K562 (cell line): ENCODE data around the gene ZSCAN25. TPM values are rescaled to one million over a fixed set of nuclear protein-coding genes. Genes with fewer than 3 reads are reported as not detected.

ENCODE experiments used
- CREB1 ChIP-seq, 2 experiments: sonication (generic) in 1 of 2; formaldehyde crosslinking in 1 of 2; IDR thresholded peaks; 2 replicates each; pipeline versions ENCODE4 v1.6.1 to v1.8.0; 2012 to 2022; ENCODE audit warnings: inconsistent platforms in 1 of 2, mild to moderate bottlenecking in 1 of 2, missing genetic modification reagents in 1 of 2, moderate library complexity in 1 of 2
- CTBP1 ChIP-seq: fragments of 450-650 bp; IDR thresholded peaks from 2 replicates; pipeline ENCODE4 v1.6.1; 2016; ENCODE audit warnings: borderline replicate concordance
- DNMT1 ChIP-seq: fragments of 450-650 bp; IDR thresholded peaks from 2 replicates; pipeline ENCODE4 v1.6.1; 2016; ENCODE audit warnings: antibody characterized with exemption, mild to moderate bottlenecking
- ETV1 ChIP-seq: fragments of 450-650 bp; conservative IDR thresholded peaks from 2 replicates; pipeline ENCODE4 v1.6.1; 2016; ENCODE audit warnings: missing genetic modification characterization, control low read depth, low read depth, missing compliant biosample characterization
- FOSL1 ChIP-seq: fragments of 200-800 bp; sonication (Bioruptor generic); conservative IDR thresholded peaks from 2 replicates; pipeline ENCODE4 v1.6.1; 2016; ENCODE audit warnings: missing genetic modification characterization, missing compliant biosample characterization
- GTF2E2 ChIP-seq: fragments of 200-800 bp; sonication (Bioruptor generic); IDR thresholded peaks from 2 replicates; pipeline ENCODE4 v1.6.1; 2016; ENCODE audit warnings: missing genetic modification characterization, missing compliant biosample characterization
- HIVEP1 ChIP-seq: fragments of 250-450 bp; sonication (Bioruptor Pico); IDR thresholded peaks from 2 replicates; pipeline ENCODE4 v1.4.0; 2020; ENCODE audit warnings: mild to moderate bottlenecking
- MAFG ChIP-seq: fragments of 450-650 bp; conservative IDR thresholded peaks from 2 replicates; pipeline ENCODE4 v1.6.1; 2016; ENCODE audit warnings: missing genetic modification characterization, missing compliant biosample characterization
- MCM2 ChIP-seq: fragments of 450-650 bp; IDR thresholded peaks from 2 replicates; pipeline ENCODE4 v1.6.1; 2017; ENCODE audit warnings: low read depth, mild to moderate bottlenecking
- MXD1 ChIP-seq: fragments of 250-450 bp; sonication (Bioruptor Pico); IDR thresholded peaks from 2 replicates; pipeline ENCODE4 v1.8.0; 2021; ENCODE audit warnings: borderline replicate concordance, mild to moderate bottlenecking, moderate library complexity; ENCODE audit not compliant: poor library complexity, severe bottlenecking
- NFIC ChIP-seq: fragments of 450-650 bp; IDR thresholded peaks from 2 replicates; pipeline ENCODE4 v1.6.1; 2017; ENCODE audit warnings: mild to moderate bottlenecking, inconsistent platforms
- RBFOX2 ChIP-seq: fragments of 200-400 bp; formaldehyde crosslinking; IDR thresholded peaks from 2 replicates; pipeline ENCODE4 v1.6.1; 2017; ENCODE audit warnings: low read depth, mild to moderate bottlenecking, low read length, moderate library complexity
- RNF2 ChIP-seq: sonication (generic); IDR thresholded peaks from 2 replicates; pipeline ENCODE4 v1.6.1; 2016
- TAF15 ChIP-seq: fragments of 200-400 bp; formaldehyde crosslinking; IDR thresholded peaks from 2 replicates; pipeline ENCODE4 v1.6.1; 2017; ENCODE audit warnings: mild to moderate bottlenecking, low read depth, low read length, moderate library complexity
- TAF7 ChIP-seq: fragments of 450-650 bp; IDR thresholded peaks from 2 replicates; pipeline ENCODE4 v1.6.1; 2016; ENCODE audit warnings: missing genetic modification characterization, missing compliant biosample characterization
- ZBED1 ChIP-seq: IDR thresholded peaks from 2 replicates; pipeline ENCODE4 v1.6.1; 2014
- ZBTB33 ChIP-seq: sonication (generic); formaldehyde crosslinking; IDR thresholded peaks from 2 replicates; pipeline ENCODE4 v1.8.1; 2023; ENCODE audit warnings: mild to moderate bottlenecking, missing genetic modification reagents
- ZNF778 ChIP-seq: fragments of 450-650 bp; formaldehyde crosslinking; IDR thresholded peaks from 2 replicates; pipeline ENCODE4 v1.4.0; 2020; ENCODE audit warnings: mild to moderate bottlenecking, moderate library complexity
- polyA plus RNA-seq, 8 experiments: library from polyadenylated mRNA; depleted of rRNA in 4 of 8; stranded (reverse) in 5 of 8; unstranded in 3 of 8; fragments of >200 nt; fragmentation: Nextera tagmentation in 2 of 8; fragmentation: Illumina TruSeq in 1 of 8; extraction: Ambion mirVana in 2 of 8; extraction: Trizol in 1 of 8; gene quantifications; 2 replicates each; pipeline versions ENCODE4 v1.2.1 to v1.2.3, GENCODE V29; 2011 to 2014; ENCODE audit warnings: inconsistent platforms in 1 of 8, missing spikeins in 1 of 8
- total RNA-seq, 7 experiments: library from RNA; depleted of rRNA in 6 of 7; stranded (reverse); fragments of >200 nt in 6 of 7; fragmentation: Illumina TruSeq in 2 of 7; extraction: Trizol in 2 of 7; gene quantifications; 2 replicates each; pipeline versions ENCODE4 v1.2.1 to v1.2.3, GENCODE V29; 2011 to 2021; ENCODE audit warnings: low replicate concordance in 1 of 7
- TF ChIP-seq, protein P1 (sequence below): fragments of 250-450 bp; sonication (Bioruptor Pico); IDR thresholded peaks from 2 replicates; pipeline ENCODE4 v1.4.0; 2020; ENCODE audit warnings: mild to moderate bottlenecking, moderate library complexity, borderline replicate concordance
- TF ChIP-seq, protein P2 (sequence below): sonication (generic); formaldehyde crosslinking; IDR thresholded peaks from 2 replicates; pipeline ENCODE4 v1.8.1; 2023; ENCODE audit warnings: mild to moderate bottlenecking, missing genetic modification reagents

Gene ZSCAN25
- total and polyA plus RNA-seq, 9 of the 15 experiments (the other 6 are each of a cell fraction or from before 2014, with no cell fraction given), result 0.94 to 18.4 (median 12.8) TPM

DNA sequence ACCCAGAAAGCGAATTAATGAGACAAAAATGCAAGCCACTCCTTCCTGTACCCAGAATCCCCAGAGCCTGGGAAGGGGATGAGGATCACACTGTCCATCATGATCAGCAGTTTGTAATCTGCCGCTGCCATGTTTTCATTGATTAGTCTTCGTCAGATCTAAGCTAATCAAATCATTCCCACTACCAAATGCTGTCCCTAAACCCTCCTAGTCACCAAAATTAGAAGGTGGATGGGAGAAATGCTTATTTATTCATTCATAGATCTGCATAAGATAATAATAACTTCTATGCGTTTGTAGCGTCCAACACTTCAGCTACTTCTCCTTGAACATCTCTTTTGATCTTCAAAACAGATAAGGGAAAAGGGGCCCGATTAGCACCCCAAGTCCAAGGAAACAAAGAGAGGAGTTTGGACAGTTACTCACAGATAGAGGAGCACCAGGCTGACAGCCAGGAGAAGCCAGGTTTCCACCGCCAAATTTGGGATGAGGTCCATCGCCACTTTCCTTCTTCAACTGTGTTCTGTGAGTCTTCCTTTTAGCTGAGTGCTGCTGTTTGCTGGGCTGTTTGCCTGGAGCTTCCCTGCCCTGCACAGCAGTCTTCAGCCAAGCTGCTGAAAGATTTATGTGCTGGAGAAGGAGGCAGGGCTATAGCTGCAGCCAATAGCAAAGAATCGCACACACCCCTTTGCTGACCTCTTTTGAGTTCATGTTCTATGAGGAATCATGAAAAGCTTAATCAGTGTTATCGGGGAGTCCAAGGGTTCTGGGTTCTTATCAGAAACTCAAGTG is 62.9 kb downstream of the ZSCAN25 start, which contains the start of gene CYP3A5 (continued):
- TF ChIP-seq ZBED1, result peak; percentile 85; the same call in 1 of the 2 replicates
- no peak for TF ChIP-seq DNMT1
- no peak for TF ChIP-seq MXD1 (CRISPR knock-in tag)
- TF ChIP-seq TAF15, result no peak
- peak; percentile 94 for TF ChIP-seq GTF2E2 (tag)
- TF ChIP-seq RBFOX2, result peak; percentile 63
- TF ChIP-seq ZNF778 (CRISPR knock-in tag), result no peak
- TF ChIP-seq CREB1 (IDR thresholded peaks at IDR 0.05), result no peak
- TF ChIP-seq CREB1 (CRISPR knock-in tag; IDR thresholded peaks at IDR 0.05), result no peak
- TF ChIP-seq, protein P1, sequence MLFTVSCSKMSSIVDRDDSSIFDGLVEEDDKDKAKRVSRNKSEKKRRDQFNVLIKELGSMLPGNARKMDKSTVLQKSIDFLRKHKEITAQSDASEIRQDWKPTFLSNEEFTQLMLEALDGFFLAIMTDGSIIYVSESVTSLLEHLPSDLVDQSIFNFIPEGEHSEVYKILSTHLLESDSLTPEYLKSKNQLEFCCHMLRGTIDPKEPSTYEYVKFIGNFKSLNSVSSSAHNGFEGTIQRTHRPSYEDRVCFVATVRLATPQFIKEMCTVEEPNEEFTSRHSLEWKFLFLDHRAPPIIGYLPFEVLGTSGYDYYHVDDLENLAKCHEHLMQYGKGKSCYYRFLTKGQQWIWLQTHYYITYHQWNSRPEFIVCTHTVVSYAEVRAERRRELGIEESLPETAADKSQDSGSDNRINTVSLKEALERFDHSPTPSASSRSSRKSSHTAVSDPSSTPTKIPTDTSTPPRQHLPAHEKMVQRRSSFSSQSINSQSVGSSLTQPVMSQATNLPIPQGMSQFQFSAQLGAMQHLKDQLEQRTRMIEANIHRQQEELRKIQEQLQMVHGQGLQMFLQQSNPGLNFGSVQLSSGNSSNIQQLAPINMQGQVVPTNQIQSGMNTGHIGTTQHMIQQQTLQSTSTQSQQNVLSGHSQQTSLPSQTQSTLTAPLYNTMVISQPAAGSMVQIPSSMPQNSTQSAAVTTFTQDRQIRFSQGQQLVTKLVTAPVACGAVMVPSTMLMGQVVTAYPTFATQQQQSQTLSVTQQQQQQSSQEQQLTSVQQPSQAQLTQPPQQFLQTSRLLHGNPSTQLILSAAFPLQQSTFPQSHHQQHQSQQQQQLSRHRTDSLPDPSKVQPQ (CRISPR knock-in tag), result no peak
- TF ChIP-seq FOSL1 (tag), result peak; percentile 85
- TF ChIP-seq ZBTB33 (CRISPR knock-in tag), result no peak
- TF ChIP-seq CTBP1, result peak; percentile 65; the same call in 1 of the 2 replicates
- no peak for TF ChIP-seq ETV1
- 0 out of 2 replicates have a peak, but pooled peaks have one; percentile 30 for TF ChIP-seq TAF7 (tag)
- peak; percentile 52; the same call in 1 of the 2 replicates for TF ChIP-seq NFIC
- TF ChIP-seq RNF2, result peak; percentile 68
- TF ChIP-seq HIVEP1, result no peak
- no peak for TF ChIP-seq MCM2
- TF ChIP-seq MAFG, result peak; percentile 56
- TF ChIP-seq, protein P2, sequence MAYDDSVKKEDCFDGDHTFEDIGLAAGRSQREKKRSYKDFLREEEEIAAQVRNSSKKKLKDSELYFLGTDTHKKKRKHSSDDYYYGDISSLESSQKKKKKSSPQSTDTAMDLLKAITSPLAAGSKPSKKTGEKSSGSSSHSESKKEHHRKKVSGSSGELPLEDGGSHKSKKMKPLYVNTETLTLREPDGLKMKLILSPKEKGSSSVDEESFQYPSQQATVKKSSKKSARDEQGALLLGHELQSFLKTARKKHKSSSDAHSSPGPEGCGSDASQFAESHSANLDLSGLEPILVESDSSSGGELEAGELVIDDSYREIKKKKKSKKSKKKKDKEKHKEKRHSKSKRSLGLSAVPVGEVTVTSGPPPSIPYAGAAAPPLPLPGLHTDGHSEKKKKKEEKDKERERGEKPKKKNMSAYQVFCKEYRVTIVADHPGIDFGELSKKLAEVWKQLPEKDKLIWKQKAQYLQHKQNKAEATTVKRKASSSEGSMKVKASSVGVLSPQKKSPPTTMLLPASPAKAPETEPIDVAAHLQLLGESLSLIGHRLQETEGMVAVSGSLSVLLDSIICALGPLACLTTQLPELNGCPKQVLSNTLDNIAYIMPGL (CRISPR knock-in tag), result no peak
